PC-3 (cell line): ENCODE data around the gene EID2. TPM values are rescaled to one million over a fixed set of nuclear protein-coding genes. Genes with fewer than 3 reads are reported as not detected.
A peak's percentile ranks its signal among the peaks of the same experiment; 100 is the strongest.

ENCODE experiments used
- ATAC-seq: fragments of 200-7000 bp; cut with Tn5 transposase; 2 replicates; pipeline ENCODE4 v1.9.1; 2020; ENCODE audit warnings: mild to moderate bottlenecking, moderate library complexity
- Bru-seq: library from RNA; stranded (reverse); fragments of 400-500 nt; gene quantifications from one replicate; lab custom pipeline; 2021; lab: Mats Ljungman, UMichigan
- BruChase-seq, 2 experiments: library from RNA; stranded (reverse); fragments of 400-500 nt; gene quantifications; one replicate each; lab custom pipeline; 2021; lab: Mats Ljungman, UMichigan
- BruUV-seq: library from RNA; stranded (reverse); fragments of 400-500 nt; replicated peaks from 2 replicates; lab custom pipeline; 2021; lab: Mats Ljungman, UMichigan
- CTCF ChIA-PET: fragments of 300-600 bp; sonication (Branson Sonifier 250); formaldehyde crosslinking; loops from one replicate; lab custom pipeline; 2022; ENCODE audit warnings: antibody characterized with exemption; lab: Charles Lee
- POLR2A ChIA-PET: fragments of 300-600 bp; sonication (Branson Sonifier 250); formaldehyde crosslinking; loops from one replicate; lab custom pipeline; 2022; ENCODE audit warnings: antibody characterized with exemption; ENCODE audit not compliant: unreplicated experiment; lab: Charles Lee
- DNase-seq: peaks from one replicate; pipeline ENCODE4 v3.0.0-alpha.2; 2015
- H2AFZ ChIP-seq: fragments of 300-600 bp; sonication (generic); 2 replicates; pipeline ENCODE4 v1.6.0; 2016; ENCODE audit warnings: antibody characterized with exemption, low read length
- H3F3A ChIP-seq: fragments of 300-600 bp; sonication (generic); one replicate; pipeline ENCODE4 v1.6.0; 2017; ENCODE audit warnings: antibody characterized with exemption, low read length, control low read depth, mild to moderate bottlenecking; ENCODE audit not compliant: unreplicated experiment
- H3K27ac ChIP-seq: fragments of 300-600 bp; sonication (generic); 2 replicates; pipeline ENCODE4 v1.5.1; 2016; ENCODE audit warnings: mild to moderate bottlenecking, low read length
- H3K27me3 ChIP-seq: fragments of 300-600 bp; sonication (generic); 2 replicates; pipeline ENCODE4 v1.6.1; 2016; ENCODE audit warnings: low read length, mixed read lengths
- H3K36me3 ChIP-seq: fragments of 300-600 bp; sonication (generic); 2 replicates; pipeline ENCODE4 v1.6.1; 2016; ENCODE audit warnings: low read depth, mixed run types, low read length, mixed read lengths
- H3K4me1 ChIP-seq: fragments of 300-600 bp; sonication (generic); 2 replicates; pipeline ENCODE4 v1.5.1; 2016; ENCODE audit warnings: low read length; ENCODE audit not compliant: insufficient read depth
- H3K4me2 ChIP-seq: fragments of 300-600 bp; sonication (generic); 2 replicates; pipeline ENCODE4 v1.6.0; 2016; ENCODE audit warnings: low read length
- H3K4me3 ChIP-seq: fragments of 300-600 bp; sonication (generic); 2 replicates; pipeline ENCODE4 v1.5.1; 2016; ENCODE audit warnings: mild to moderate bottlenecking, low read length, mixed read lengths
- H3K79me2 ChIP-seq: fragments of 300-600 bp; sonication (generic); 2 replicates; pipeline ENCODE4 v1.6.1; 2017; ENCODE audit warnings: low read length, mixed read lengths
- H3K9ac ChIP-seq: fragments of 300-600 bp; sonication (generic); 2 replicates; pipeline ENCODE4 v1.6.0; 2016; ENCODE audit warnings: mild to moderate bottlenecking, low read length
- H3K9me2 ChIP-seq: fragments of 300-600 bp; sonication (generic); replicated peaks from 2 replicates; pipeline ENCODE4 v1.6.1; 2016; ENCODE audit warnings: mixed run types, low read length, mixed read lengths
- H3K9me3 ChIP-seq: fragments of 300-600 bp; sonication (generic); 2 replicates; pipeline ENCODE4 v1.6.1; 2016; ENCODE audit warnings: low read length, mixed read lengths
- H4K20me1 ChIP-seq: fragments of 300-600 bp; sonication (generic); 2 replicates; pipeline ENCODE4 v1.6.1; 2016; ENCODE audit warnings: low read length, mixed read lengths
- EZH2 ChIP-seq: fragments of 300-600 bp; sonication (generic); IDR thresholded peaks from one replicate; pipeline ENCODE4 v1.6.1; 2017; ENCODE audit warnings: antibody characterized with exemption, mild to moderate bottlenecking, low read length; ENCODE audit not compliant: unreplicated experiment
- EZH2phosphoT487 ChIP-seq: fragments of 300-600 bp; sonication (generic); IDR thresholded peaks from 2 replicates; pipeline ENCODE4 v1.6.1; 2018; ENCODE audit warnings: mild to moderate bottlenecking, antibody characterized with exemption, low read length, borderline replicate concordance
- intact Hi-C: fragments of 100-400 bp; cut with micrococcal nuclease; formaldehyde crosslinking; loops from 2 replicates; pipeline ENCODE4 v1.9.0; 2023
- long read RNA-seq: library from polyadenylated mRNA; unstranded; transcript quantifications from one replicate; pipeline ENCODE4 v2.0.0, GENCODE V29; 2021; ENCODE audit not compliant: unreplicated experiment
- total RNA-seq: library from RNA; depleted of rRNA; stranded (reverse); fragments of >200 nt; gene quantifications from 2 replicates; pipeline ENCODE4 v1.2.3, GENCODE V29; 2014; rRNA removed
- TF ChIP-seq, protein P1 (sequence below): fragments of 300-600 bp; sonication (generic); conservative IDR thresholded peaks from 2 replicates; pipeline ENCODE4 v1.5.1; 2017; ENCODE audit warnings: antibody characterized with exemption, low read depth, mild to moderate bottlenecking, low read length

EID2 gene, protein sequence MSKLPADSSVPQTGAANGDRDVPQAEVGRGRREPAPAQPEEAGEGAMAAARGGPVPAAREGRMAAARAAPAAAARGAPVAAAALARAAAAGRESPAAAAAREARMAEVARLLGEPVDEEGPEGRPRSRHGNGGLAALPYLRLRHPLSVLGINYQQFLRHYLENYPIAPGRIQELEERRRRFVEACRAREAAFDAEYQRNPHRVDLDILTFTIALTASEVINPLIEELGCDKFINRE
- total RNA-seq (11.3 and 22.9 TPM in 2 replicates), Bru-seq, nascent RNA (percentile 75 among the genes with signal in this experiment), BruChase-seq, experiment 1, labeled RNA remaining after a 6-hour chase (percentile 94 among the genes with signal in this experiment), BruChase-seq, experiment 2, labeled RNA remaining after a 2-hour chase (percentile 92 among the genes with signal in this experiment)
- long read RNA-seq, transcript EID2-201 (1 exons, 1,629 nt), result major isoform, 22 of 22 reads
- long read RNA-seq, partial matches to known transcripts, result 0 of 22 reads
- long read RNA-seq, other reads (novel, unspliced or antisense), result 0 of 22 reads

DNA sequence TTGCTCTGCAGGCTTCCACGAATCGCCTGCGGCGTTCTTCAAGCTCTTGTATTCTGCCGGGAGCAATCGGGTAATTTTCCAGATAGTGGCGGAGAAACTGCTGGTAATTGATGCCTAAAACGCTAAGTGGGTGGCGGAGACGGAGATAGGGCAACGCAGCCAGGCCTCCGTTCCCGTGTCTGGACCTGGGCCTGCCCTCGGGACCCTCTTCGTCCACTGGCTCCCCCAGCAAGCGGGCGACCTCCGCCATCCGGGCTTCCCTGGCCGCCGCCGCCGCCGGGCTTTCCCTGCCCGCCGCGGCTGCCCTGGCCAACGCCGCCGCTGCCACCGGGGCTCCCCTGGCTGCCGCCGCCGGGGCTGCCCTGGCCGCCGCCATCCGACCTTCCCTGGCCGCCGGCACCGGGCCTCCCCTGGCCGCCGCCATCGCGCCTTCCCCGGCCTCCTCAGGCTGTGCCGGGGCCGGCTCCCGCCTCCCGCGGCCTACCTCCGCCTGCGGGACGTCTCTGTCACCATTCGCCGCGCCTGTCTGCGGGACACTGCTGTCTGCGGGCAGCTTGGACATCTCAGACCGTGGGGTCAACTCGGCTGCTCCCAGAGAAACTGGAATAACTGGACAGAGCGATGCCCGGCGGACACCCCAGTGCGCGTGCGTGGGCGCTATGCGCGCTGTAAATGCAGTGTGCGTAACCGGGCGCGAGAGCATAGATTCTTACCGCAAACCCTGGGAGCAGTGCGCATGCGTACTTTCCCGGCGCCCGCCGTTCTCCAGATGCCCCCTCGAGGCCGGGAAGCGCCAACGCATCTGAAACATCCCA is at the start of gene EID2:
Gene EID2, minus strand, starts transcription at position 644 of the 815 bp plus-strand sequence. Its CDS starts 82 bp downstream, at position 562.
- Histone ChIP-seq H3K79me2 (peaks cover 17% of the 10 kb centered on the region), H3K9me2 (no peaks in the 10 kb centered on the region), H3K9me3 (no peaks in the 10 kb centered on the region), H3K4me2 (peak within 1 kb of the TSS; percentile 94), H4K20me1 (no peaks in the 10 kb centered on the region), H3K4me1 (peaks cover 15% of the 10 kb centered on the region), H3K36me3 (no peaks in the 10 kb centered on the region), H3F3A (no peaks in the 10 kb centered on the region), H3K4me3 (peak within 1 kb of the TSS; percentile 87), H3K9ac (peak within 1 kb of the TSS; percentile 58), H3K27ac (no peak within 1 kb of the TSS), H2AFZ (peak within 1 kb of the TSS; percentile 73), H3K27me3 (no peaks in the 10 kb centered on the region)
- DNase-seq (peak; percentile 90), ATAC-seq (peak; percentile 94)
- BruUV-seq, result no TSS peak
- no peak for TF ChIP-seq EZH2
- TF ChIP-seq EZH2phosphoT487, result no peak
- TF ChIP-seq, protein P1, sequence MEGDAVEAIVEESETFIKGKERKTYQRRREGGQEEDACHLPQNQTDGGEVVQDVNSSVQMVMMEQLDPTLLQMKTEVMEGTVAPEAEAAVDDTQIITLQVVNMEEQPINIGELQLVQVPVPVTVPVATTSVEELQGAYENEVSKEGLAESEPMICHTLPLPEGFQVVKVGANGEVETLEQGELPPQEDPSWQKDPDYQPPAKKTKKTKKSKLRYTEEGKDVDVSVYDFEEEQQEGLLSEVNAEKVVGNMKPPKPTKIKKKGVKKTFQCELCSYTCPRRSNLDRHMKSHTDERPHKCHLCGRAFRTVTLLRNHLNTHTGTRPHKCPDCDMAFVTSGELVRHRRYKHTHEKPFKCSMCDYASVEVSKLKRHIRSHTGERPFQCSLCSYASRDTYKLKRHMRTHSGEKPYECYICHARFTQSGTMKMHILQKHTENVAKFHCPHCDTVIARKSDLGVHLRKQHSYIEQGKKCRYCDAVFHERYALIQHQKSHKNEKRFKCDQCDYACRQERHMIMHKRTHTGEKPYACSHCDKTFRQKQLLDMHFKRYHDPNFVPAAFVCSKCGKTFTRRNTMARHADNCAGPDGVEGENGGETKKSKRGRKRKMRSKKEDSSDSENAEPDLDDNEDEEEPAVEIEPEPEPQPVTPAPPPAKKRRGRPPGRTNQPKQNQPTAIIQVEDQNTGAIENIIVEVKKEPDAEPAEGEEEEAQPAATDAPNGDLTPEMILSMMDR, result no peak; the same call in 1 of the 2 replicates
- ChIA-PET CTCF (interaction anchor here (0.5 kb wide), 1 partner anchor 41 kb away, joined by 4 read pairs; the partner anchor contains the start of gene DLL3), POLR2A (no interaction called here)
- intact Hi-C loops, result loop anchor here (10.0 kb wide), 1 partner anchor 65 kb away; no protein-coding TSS in a partner anchor

DNA sequence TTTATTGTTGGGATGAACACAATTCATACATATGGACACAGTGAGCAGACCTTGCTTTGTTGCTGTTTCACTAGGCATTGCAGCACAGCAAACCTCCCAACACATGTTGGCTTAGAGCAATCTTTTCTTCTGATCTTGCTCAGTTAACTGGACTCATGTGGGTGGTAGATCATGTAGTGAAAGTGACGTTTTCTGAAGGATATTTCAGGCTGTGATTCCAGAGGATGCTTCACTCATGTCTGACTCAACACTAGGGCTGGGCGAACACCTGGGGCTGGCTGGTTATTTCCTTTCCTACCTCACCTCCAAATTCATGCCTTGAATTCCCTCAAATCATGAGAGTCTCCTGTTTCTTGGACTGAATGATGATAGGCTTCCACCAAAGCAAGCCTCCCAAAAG is 48.1 kb upstream of the EID2 start:
- Histone ChIP-seq H3K4me1 (no peaks in the 10 kb centered on the region), H3K9ac (no peak overlapping the region), H3K9me3 (no peaks in the 10 kb centered on the region), H3F3A (no peaks in the 10 kb centered on the region), H3K27me3 (peaks cover 28% of the 10 kb centered on the region), H3K9me2 (no peaks in the 10 kb centered on the region), H4K20me1 (no peaks in the 10 kb centered on the region), H3K79me2 (no peaks in the 10 kb centered on the region), H3K4me3 (no peak overlapping the region), H2AFZ (no peak overlapping the region), H3K36me3 (no peaks in the 10 kb centered on the region), H3K27ac (no peak overlapping the region), H3K4me2 (no peak overlapping the region)
- intact Hi-C loops, result no loop called here
- ChIA-PET POLR2A (no interaction called here), CTCF (no interaction called here)
- no peak for TF ChIP-seq EZH2phosphoT487
- DNase-seq (no peak), ATAC-seq (no peak)
- BruUV-seq, result no TSS peak

DNA sequence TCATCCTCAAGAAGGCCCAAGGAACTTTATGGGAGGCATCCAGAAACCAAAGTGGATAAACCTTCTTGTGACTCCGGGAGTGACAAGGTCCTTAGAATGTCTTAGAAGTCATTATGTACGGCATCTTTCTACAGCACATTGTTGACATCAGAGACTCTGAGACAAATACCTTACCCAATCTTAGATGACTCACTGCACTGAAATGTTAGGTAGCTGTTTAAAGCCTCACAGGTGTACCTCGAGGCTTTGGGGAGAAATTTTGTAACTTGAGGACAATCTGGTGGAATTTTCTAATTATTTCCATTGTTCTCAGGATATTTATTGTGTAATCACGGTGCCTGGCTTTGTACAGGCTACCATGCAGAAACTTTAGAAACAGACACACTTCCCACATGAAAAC is 47.5 kb upstream of the EID2 start:
- Histone ChIP-seq H3F3A (no peaks in the 10 kb centered on the region), H3K27me3 (peaks cover 27% of the 10 kb centered on the region), H3K9ac (no peak overlapping the region), H3K79me2 (no peaks in the 10 kb centered on the region), H3K4me1 (no peaks in the 10 kb centered on the region), H3K36me3 (no peaks in the 10 kb centered on the region), H4K20me1 (no peaks in the 10 kb centered on the region), H3K4me3 (no peak overlapping the region), H3K27ac (no peak overlapping the region), H2AFZ (no peak overlapping the region), H3K4me2 (no peak overlapping the region), H3K9me3 (no peaks in the 10 kb centered on the region), H3K9me2 (no peaks in the 10 kb centered on the region)
- no TSS peak for BruUV-seq
- intact Hi-C loops, result no loop called here
- TF ChIP-seq EZH2 (no peak), EZH2phosphoT487 (no peak)
- TF ChIP-seq, protein P1, result no peak
- DNase-seq (peak; percentile 42), ATAC-seq (no peak)
- ChIA-PET CTCF (no interaction called here), POLR2A (no interaction called here)
